Tibial nerve (tissue), 4 donors: ENCODE results near the gene HACL1.

ENCODE experiments used
- EP300 ChIP-seq, 2 donors: sonication (generic); formaldehyde crosslinking; IDR thresholded peaks; one replicate each; pipeline ENCODE4 v1.6.1; 2017; ENCODE audit warnings: antibody characterized with exemption in 2 of 2, mild to moderate bottlenecking in 1 of 2
- TF ChIP-seq, protein P1 (sequence below), 5 experiments: fragments of 200-600 bp in 3 of 5; fragments of 450-650 bp in 2 of 5; sonication (generic) in 3 of 5; IDR thresholded peaks; one replicate each; pipeline ENCODE4 v1.5.1; 2016 to 2019; ENCODE audit warnings: antibody characterized with exemption in 5 of 5, mild to moderate bottlenecking in 3 of 5, moderate library complexity in 2 of 5

- TF ChIP-seq, protein P1, sequence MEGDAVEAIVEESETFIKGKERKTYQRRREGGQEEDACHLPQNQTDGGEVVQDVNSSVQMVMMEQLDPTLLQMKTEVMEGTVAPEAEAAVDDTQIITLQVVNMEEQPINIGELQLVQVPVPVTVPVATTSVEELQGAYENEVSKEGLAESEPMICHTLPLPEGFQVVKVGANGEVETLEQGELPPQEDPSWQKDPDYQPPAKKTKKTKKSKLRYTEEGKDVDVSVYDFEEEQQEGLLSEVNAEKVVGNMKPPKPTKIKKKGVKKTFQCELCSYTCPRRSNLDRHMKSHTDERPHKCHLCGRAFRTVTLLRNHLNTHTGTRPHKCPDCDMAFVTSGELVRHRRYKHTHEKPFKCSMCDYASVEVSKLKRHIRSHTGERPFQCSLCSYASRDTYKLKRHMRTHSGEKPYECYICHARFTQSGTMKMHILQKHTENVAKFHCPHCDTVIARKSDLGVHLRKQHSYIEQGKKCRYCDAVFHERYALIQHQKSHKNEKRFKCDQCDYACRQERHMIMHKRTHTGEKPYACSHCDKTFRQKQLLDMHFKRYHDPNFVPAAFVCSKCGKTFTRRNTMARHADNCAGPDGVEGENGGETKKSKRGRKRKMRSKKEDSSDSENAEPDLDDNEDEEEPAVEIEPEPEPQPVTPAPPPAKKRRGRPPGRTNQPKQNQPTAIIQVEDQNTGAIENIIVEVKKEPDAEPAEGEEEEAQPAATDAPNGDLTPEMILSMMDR (IDR thresholded peaks at IDR 0.05): no peak
- TF ChIP-seq EP300 (IDR thresholded peaks at IDR 0.05): no peak
Observed at GRCh38 chr3:15551902-15552301, 49.5 kb downstream of the HACL1 start.
